CD4-positive, alpha-beta T cell treated with Interleukin-4 for 4 hours (primary cell): ENCODE results near the gene DUSP10.

Source experiments
- DNase-seq: peaks from one replicate; pipeline ENCODE4 v3.0.0-alpha.2; 2020

The DUSP10 gene

DNA sequence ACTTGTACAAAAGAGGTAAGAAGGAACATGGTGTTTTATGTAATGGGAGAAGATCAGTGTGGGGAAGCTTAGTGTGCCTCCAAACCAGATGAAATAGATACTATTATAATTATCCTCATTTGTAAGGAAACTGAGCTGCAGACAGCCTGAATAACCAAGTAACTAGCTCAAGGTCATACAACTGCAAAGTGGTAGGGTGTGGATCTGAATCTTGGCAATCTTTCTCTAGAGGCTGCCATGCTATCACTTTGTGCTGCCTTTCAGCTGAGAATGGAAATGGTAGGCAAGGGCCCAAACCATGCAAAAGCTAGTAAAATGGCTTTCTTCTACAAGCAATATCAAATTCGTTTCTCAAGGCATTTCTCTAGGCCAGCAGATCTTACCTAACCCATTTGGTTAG lies 51.0 kb downstream of the DUSP10 start:
- no peak for DNase-seq

DNA sequence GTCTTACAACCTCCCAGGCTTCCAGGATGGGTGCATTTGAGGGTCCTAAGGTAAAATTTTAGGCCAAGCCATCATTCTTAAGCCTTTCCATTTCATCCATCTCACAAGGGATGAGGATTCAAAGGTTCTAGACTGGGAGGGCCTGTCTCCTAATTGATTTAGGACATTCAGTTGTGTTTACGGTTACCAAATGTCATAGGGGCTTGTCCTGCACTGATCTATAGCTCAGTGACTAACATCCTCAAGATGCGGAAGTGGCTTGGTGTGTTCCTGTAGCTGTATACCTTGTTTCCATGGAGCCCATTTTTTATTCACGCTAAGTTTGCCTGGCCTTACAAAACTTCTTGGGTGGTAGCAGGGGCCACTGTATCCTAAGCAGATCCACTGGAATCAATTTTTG lies 52.8 kb downstream of the DUSP10 start:
- DNase-seq: peak; percentile 49

DNA sequence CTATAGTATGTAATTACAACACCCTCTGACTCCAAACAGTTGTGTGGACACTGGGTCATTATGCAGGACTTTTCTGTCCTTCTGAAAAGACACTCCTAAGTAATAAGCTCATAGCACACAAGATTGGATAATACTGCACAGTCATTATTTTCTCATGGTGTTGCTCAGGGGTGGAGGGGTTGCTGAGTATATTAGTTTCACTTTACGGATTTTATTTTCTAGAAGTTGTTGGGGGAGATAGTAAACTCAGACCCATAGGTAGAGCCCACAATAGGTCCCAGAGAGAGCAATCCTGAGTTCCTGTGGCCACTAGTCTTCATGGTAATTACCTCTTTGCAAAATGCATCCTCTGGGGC lies 53.4 kb downstream of the DUSP10 start:
- DNase-seq: no peak

DNA sequence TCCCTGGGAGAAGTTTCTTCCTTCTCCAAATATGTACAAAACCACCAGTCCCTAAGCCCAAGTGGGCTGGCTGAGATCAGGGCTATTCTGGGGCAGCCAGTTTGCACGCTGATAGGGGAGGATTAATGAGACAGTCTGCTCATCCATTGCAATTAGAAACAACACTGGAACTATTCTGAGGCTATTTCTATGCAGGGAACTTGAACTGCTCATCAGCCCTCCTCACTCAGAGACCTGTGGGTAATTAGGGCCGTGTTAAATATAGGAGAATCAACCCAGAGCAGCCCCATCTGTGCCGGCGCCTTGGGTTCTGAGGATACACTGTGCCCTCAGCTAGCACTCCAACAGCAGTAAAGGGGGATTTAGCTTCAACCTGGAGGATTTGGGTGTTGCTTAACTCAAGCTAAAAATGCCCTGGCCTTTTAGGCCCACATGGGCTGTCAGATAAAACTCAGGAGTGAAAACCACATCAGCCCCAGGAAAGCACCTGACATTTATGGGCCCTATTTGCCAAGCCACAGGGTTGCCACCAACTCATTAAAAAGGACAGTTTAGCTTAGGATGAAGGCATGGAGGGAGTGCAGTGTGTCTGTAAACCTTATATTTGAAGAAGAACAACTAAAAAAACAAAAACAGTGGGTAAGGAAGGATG lies 53.9 kb downstream of the DUSP10 start:
- DNase-seq: no peak

DNA sequence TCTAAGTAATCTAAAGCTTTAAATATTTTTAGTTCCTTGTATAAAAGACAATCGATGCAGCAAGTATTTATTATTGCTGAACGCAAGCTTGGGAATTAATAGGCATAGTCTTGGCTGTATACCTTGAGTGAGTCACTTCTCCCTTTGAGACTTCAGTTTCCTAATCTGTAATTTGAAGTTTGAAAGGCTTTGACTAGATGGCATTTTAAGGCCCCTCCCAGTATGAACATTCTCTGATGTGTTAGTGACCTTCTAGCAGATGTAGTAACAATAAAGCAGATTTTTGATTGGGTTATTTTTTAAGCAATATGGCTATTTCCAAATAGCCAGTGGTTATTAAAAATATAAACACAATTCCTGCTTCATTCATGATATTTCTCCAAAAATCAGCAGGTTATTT lies 58.2 kb downstream of the DUSP10 start:
- DNase-seq: no peak

DNA sequence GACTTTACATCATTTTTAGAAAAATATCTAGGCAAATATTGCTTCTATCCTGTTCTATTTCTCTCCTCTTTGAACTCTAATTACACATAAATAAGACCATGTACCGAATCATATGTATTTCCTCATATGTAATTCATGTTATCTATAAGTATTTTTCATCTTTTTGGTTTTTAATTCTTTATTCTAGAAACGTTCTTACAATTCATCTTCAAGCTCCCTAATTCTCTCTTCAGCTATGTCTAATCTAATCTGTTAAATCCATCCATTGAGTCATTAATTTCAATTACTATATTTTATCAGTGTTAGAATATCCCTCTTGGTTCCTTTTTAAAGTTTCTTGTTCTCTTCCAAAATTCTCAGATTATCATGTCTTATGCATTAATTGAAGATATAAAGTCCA lies 61.8 kb downstream of the DUSP10 start:
- DNase-seq: no peak

DNA sequence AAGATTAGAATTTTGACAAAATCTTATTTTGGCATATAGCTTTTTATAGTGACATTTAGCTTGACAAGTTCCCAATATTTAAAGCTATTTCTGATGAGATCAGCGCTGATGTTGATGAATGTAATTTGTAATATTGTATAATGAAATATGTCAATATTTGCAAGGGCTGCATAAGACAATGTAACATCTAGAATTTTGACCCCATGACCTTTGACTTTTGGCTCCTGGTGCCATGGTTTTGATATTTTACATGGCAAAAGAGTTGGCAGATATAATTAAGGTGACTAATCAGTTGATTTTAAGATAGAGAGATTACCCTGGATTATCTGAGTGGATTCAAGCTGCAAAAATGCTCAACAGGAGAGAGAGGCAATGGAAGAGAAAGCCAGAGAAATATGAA lies 63.9 kb downstream of the DUSP10 start:
- DNase-seq: no peak

DNA sequence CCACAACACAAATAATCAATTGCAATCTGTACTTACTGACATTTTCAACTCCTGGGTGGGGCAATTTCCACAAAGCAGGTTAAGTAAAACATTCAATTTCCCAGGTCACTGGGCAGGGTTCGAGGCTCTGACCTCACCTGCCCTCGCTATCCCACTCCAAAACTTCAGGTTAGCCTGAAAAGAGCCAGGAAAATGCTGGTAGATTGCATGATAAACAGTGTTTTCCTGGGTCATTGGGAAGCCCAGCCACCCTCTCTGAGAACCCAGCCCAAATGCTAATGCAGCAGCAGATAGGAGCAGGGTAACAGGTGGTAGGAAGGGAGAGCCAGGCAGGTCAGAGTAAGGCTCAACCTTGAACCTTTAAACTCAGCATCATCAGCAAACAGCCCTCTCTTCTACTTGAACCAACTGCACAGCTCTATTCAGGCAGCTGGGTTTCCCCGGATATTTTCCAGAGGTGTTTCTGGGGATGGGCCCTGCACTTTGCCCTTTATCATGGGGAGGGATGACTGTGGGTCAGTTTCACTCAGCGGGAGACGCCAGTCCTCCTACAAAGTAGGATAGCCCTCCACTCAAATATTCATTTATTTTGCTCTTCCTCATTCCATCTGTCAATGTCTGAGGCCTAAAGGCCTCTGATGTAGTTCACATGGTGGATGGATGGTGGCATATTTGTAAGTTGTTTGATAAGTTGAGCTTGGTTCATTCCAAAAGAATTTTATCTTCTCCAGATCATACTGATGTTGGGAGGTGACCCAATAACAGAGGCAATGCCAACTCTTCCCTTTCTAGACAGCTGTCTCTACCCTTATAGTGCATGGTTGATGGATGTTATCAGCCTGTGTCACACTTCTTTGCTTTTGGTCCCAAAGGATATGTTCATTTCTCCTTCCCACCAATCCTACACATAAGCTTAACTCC lies 65.7 kb downstream of the DUSP10 start:
- DNase-seq: no peak

DNA sequence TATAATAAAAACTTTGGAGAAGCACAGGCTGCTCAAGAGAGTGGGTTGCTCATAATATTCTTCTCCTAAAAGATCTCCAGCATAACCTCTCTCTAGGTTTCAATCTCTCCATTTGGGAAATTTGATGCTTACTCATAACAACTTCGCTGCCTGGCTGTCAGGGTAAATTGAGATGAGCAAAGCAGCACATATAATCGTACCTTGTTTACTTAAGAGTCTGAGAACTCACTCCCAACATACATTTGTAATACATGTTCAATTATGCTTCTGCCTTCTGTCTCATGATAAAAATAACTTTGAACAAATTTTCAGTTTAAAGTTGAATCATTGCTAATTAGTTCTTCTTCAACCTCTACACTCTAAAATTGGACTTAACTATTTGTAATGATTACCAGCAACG lies 68.9 kb downstream of the DUSP10 start:
- DNase-seq: no peak

DNA sequence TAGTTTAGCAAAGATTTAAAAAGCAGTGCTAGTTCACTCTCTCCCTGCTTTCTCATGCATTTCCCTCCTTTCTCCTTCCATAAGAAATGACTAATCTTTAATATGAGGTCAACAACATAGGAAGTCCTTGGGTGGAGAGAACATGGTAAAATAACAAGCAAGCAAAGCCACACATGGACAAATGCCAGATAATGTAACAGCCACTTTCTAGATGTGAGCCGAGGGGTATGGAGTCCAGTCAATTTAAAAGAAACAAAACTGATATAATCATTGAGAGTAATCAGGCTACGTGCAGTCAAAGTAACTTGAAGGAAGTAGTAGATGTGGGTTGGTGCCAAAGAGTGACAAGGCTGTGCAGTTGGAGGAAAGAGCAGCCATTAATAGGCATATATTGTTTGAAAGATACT lies 69.6 kb downstream of the DUSP10 start:
- DNase-seq: no peak

DNA sequence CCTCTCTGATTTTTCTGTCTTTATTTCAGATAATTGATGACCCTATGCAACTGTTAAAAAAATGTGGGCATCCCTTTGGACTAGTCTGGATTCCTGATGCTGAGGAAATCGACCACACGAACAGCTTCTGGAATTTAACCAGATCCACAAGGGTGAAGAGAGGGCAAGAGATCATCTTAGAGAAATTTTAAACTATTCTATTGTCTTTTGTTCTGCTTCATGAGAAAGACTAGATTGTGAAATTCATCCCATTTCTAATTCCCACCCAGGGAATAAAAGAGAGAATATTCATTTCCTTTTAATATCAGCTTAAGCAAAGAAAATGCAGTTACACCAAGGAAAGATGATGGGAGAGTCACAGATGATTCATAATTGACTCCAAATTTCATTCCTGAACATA lies 71.8 kb downstream of the DUSP10 start:
- no peak for DNase-seq

DNA sequence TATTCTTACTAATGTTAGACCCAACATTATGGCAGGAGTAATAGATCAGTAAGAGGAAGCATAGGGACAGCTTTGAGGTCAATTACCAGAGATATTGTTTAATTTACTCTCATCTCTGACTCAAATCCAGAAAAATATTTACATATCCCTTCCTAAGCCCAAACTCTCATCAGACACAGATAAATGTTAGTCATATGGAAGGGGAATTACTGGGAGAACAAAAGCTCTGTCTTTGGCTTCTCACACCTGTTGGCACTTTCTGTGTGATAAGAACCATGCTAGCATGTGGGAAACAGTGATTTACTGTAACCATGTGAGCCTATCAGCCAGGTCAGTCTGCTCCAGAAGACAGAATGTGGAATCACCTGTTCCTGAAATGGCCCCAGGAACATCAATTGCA lies 72.4 kb downstream of the DUSP10 start:
- no peak for DNase-seq

DNA sequence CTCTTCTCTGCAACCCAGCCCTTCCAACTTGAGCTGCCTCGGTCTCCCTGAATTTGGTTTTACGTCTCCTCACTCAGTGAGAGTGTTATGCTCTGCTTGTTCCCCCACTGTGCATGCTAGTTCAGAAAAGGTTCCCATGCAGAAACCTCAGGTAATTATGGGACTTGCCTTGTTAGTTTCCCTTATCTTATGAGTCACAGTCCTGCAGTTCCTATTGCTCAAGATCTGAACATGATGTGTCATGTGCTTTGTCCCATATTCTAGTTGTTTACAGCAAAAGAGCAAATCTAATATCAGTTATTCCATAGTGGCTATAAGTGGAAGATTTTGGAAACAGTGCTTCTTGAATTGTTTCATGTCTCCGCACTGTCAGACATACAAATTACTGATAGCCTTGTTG lies 74.4 kb downstream of the DUSP10 start:
- DNase-seq: no peak

DNA sequence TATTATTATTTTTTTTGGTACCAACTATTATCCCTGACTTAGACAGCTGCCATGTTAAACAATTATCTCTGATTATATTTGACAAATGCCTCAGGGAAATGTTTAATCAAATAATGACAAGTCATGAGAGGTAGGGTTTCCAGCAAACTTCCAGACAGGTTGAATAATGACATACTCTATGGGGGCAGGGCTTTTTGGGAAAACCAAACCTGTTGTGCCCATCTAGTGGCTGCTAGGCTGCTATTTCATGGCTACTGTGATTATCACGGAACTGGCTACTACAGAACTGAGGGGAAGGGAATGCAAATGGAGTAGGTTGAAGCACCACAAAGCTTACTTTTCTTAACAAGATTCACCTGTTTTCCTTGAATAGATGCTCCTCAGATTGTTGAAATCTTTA lies 77.6 kb downstream of the DUSP10 start:
- no peak for DNase-seq

DNA sequence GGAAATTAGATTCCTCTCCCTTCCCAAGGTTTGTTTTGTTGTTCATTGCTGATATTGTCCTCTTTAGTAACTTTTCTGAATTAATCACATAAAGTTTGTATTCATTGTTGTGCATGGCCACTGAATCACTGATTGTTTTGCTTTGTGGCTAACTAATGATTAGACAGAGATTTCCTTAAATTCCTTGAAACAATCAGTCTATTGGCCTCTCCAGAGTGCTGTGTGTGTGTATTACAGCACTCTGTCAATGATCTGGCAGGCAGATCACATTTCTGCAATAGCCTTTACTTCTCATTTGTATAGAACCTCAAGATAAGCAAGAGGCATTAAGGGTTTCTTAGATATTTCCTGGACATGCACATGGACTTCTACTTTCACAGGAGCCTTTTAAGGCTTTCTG lies 78.6 kb downstream of the DUSP10 start:
- no peak for DNase-seq

DNA sequence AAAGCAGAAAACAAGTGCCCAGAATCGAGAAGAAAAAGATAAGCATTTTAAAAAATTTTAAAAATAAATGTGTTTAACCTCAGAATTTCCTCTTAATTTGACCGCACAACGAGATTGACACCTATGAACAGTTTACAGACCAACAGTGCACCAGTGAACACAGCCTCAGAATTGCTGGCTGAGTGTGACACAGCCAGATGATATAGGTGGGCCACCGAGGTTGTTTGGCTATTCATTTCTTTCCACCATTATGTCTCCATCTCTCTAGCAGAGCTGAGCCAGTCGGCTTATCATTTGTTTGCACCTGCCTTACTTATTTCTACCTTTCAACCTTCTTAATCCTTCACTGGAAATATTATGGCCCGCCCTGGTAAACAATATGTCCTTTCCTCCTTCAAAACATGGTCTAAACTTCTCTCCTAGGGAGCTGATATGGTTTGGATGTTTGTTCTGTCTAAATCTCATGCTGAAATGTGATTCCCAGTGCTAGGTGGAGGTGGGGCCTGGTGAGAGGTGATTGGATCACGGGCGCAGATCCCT lies 86.1 kb downstream of the DUSP10 start:
- no peak for DNase-seq
